Measurements from ENCODE around the gene CDV3.

The CDV3 gene

GRCh38 chr3:133572158-133573053 is 1.1 kb upstream of the CDV3 start:
- DNase-seq (ENCODE audit: low spot score) (no peak), ATAC-seq (ENCODE audit: low read depth) (no peak)
- H3K4me3 ChIP-seq (ENCODE audit: severe bottlenecking): peak overlapping the region; percentile 4
- TF ChIP-seq, protein P1, sequence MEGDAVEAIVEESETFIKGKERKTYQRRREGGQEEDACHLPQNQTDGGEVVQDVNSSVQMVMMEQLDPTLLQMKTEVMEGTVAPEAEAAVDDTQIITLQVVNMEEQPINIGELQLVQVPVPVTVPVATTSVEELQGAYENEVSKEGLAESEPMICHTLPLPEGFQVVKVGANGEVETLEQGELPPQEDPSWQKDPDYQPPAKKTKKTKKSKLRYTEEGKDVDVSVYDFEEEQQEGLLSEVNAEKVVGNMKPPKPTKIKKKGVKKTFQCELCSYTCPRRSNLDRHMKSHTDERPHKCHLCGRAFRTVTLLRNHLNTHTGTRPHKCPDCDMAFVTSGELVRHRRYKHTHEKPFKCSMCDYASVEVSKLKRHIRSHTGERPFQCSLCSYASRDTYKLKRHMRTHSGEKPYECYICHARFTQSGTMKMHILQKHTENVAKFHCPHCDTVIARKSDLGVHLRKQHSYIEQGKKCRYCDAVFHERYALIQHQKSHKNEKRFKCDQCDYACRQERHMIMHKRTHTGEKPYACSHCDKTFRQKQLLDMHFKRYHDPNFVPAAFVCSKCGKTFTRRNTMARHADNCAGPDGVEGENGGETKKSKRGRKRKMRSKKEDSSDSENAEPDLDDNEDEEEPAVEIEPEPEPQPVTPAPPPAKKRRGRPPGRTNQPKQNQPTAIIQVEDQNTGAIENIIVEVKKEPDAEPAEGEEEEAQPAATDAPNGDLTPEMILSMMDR (IDR thresholded peaks at IDR 0.05; ENCODE audit: poor library complexity, severe bottlenecking): no peak
- peak overlapping the region; percentile 95 for H3K27ac ChIP-seq (ENCODE audit: poor library complexity, severe bottlenecking)
- H3K36me3 ChIP-seq (ENCODE audit: low read depth): peaks cover 31% of the 10 kb centered on the region
- H3K27me3 ChIP-seq (ENCODE audit: insufficient read depth, poor library complexity, severe bottlenecking): no peaks in the 10 kb centered on the region
- H3K9me3 ChIP-seq (ENCODE audit: severe bottlenecking): no peaks in the 10 kb centered on the region
- H3K4me1 ChIP-seq (ENCODE audit: insufficient read depth, poor library complexity, severe bottlenecking): peaks cover 43% of the 10 kb centered on the region

- H3K4me1 ChIP-seq (ENCODE audit: insufficient read depth, poor library complexity, severe bottlenecking): peaks cover 47% of the 10 kb centered on the region
These were observed 345 bp upstream of the CDV3 start for GRCh38 chr3:133573054-133573628.

GRCh38 chr3:133574260-133574881 is 885 bp downstream of the CDV3 start:
- H3K9me3 ChIP-seq (ENCODE audit: severe bottlenecking): no peaks in the 10 kb centered on the region
- ATAC-seq (ENCODE audit: low read depth) (peak; percentile 13), DNase-seq (ENCODE audit: low spot score) (no peak)
- H3K36me3 ChIP-seq (ENCODE audit: low read depth): peaks cover 50% of the 10 kb centered on the region
- H3K27me3 ChIP-seq (ENCODE audit: insufficient read depth, poor library complexity, severe bottlenecking): no peaks in the 10 kb centered on the region
- TF ChIP-seq, protein P1 (IDR thresholded peaks at IDR 0.05; ENCODE audit: poor library complexity, severe bottlenecking): no peak
- H3K4me1 ChIP-seq (ENCODE audit: insufficient read depth, poor library complexity, severe bottlenecking): peaks cover 45% of the 10 kb centered on the region
- H3K4me3 ChIP-seq (ENCODE audit: severe bottlenecking): peak overlapping the region; percentile 96
- H3K27ac ChIP-seq (ENCODE audit: poor library complexity, severe bottlenecking): peak overlapping the region; percentile 95

More at GRCh38 chr3:133573054-133573628, 345 bp upstream of the CDV3 start:
- H3K27ac ChIP-seq (ENCODE audit: poor library complexity, severe bottlenecking): peak overlapping the region; percentile 95
- peak overlapping the region; percentile 96 for H3K4me3 ChIP-seq (ENCODE audit: severe bottlenecking)
- TF ChIP-seq, protein P1 (IDR thresholded peaks at IDR 0.05; ENCODE audit: poor library complexity, severe bottlenecking): no peak
- H3K27me3 ChIP-seq (ENCODE audit: insufficient read depth, poor library complexity, severe bottlenecking): no peaks in the 10 kb centered on the region
- H3K36me3 ChIP-seq (ENCODE audit: low read depth): peaks cover 38% of the 10 kb centered on the region
- ATAC-seq (ENCODE audit: low read depth) (peak; percentile 73), DNase-seq (ENCODE audit: low spot score) (peak; percentile 100)
- H3K9me3 ChIP-seq (ENCODE audit: severe bottlenecking): no peaks in the 10 kb centered on the region

- H3K9me3 ChIP-seq (ENCODE audit: severe bottlenecking): no peaks in the 10 kb centered on the region
- no peak for DNase-seq (ENCODE audit: low spot score)
- no peaks in the 10 kb centered on the region for H3K27me3 ChIP-seq (ENCODE audit: insufficient read depth, poor library complexity, severe bottlenecking)
- H3K27ac ChIP-seq (ENCODE audit: poor library complexity, severe bottlenecking): peak overlapping the region; percentile 95
- no peak for ATAC-seq (ENCODE audit: low read depth)
- peaks cover 38% of the 10 kb centered on the region for H3K4me1 ChIP-seq (ENCODE audit: insufficient read depth, poor library complexity, severe bottlenecking)
- TF ChIP-seq, protein P1 (IDR thresholded peaks at IDR 0.05; ENCODE audit: poor library complexity, severe bottlenecking): no peak
- peak overlapping the region; percentile 96 for H3K4me3 ChIP-seq (ENCODE audit: severe bottlenecking)
- H3K36me3 ChIP-seq (ENCODE audit: low read depth): peaks cover 58% of the 10 kb centered on the region
These were observed 1.6 kb downstream of the CDV3 start for GRCh38 chr3:133575086-133575485.

All from RWPE2 (cell line).